Spleen (tissue), 11 donors: Measurements from ENCODE around the gene GSE1. TPM values are rescaled to one million over a fixed set of nuclear protein-coding genes. Genes with fewer than 3 reads are reported as not detected.

ENCODE experiments used
- DNase-seq: peaks from one replicate; pipeline ENCODE4 v3.0.0-alpha.2; 2020
- H3K27ac ChIP-seq, 8 donors: fragments of 200-600 bp; sonication (generic) in 7 of 8; 1 replicate in 4 of 8; 2 replicates in 4 of 8; pipeline versions ENCODE4 v1.5.0 to v1.8.0; 2016 to 2021; ENCODE audit warnings: inconsistent platforms in 4 of 8, mild to moderate bottlenecking in 4 of 8, moderate library complexity in 1 of 8
- H3K27me3 ChIP-seq, 7 donors: fragments of 200-600 bp; sonication (generic) in 6 of 7; replicated peaks in 1 of 7; 1 replicate in 4 of 7; 2 replicates in 3 of 7; pipeline versions ENCODE4 v1.5.0 to v1.8.0; 2016 to 2021; ENCODE audit warnings: inconsistent platforms in 3 of 7, mild to moderate bottlenecking in 1 of 7
- H3K36me3 ChIP-seq, 6 donors: fragments of 200-600 bp; sonication (generic) in 5 of 6; 1 replicate in 4 of 6; 2 replicates in 2 of 6; pipeline versions ENCODE4 v1.5.0 to v1.8.0; 2016 to 2021; ENCODE audit warnings: inconsistent platforms in 2 of 6
- H3K4me1 ChIP-seq, 6 donors: fragments of 200-600 bp; sonication (generic) in 5 of 6; 1 replicate in 3 of 6; 2 replicates in 3 of 6; pipeline versions ENCODE4 v1.5.0 to v1.8.0; 2016 to 2021; ENCODE audit warnings: inconsistent platforms in 3 of 6
- H3K4me3 ChIP-seq, 8 donors: fragments of 200-600 bp; sonication (generic) in 7 of 8; 1 replicate in 4 of 8; 2 replicates in 4 of 8; pipeline versions ENCODE4 v1.5.0 to v1.8.0; 2016 to 2021; ENCODE audit warnings: inconsistent platforms in 4 of 8, mild to moderate bottlenecking in 4 of 8, moderate library complexity in 2 of 8
- H3K9me3 ChIP-seq, 8 donors: fragments of 200-600 bp; sonication (generic) in 7 of 8; 1 replicate in 4 of 8; 2 replicates in 4 of 8; pipeline versions ENCODE4 v1.5.0 to v1.8.0; 2016 to 2021; ENCODE audit warnings: inconsistent platforms in 4 of 8
- CTCF ChIP-seq, 11 experiments: fragments of 200-600 bp in 7 of 11; fragments of 450-650 bp in 4 of 11; sonication (generic) in 4 of 11; IDR thresholded peaks in 8 of 11; conservative IDR thresholded peaks in 3 of 11; 1 replicate in 7 of 11; 2 replicates in 4 of 11; pipeline versions ENCODE4 v1.4.0 to v1.8.0; 2016 to 2021; ENCODE audit warnings: antibody characterized with exemption in 11 of 11, inconsistent platforms in 4 of 11, mild to moderate bottlenecking in 1 of 11
- POLR2A ChIP-seq, 3 donors: fragments of 450-650 bp; IDR thresholded peaks; one replicate each; pipeline ENCODE4 v1.5.1; 2017; ENCODE audit warnings: antibody characterized with exemption in 3 of 3, mild to moderate bottlenecking in 1 of 3
- POLR2AphosphoS5 ChIP-seq, 3 donors: sonication (generic); formaldehyde crosslinking; IDR thresholded peaks; one replicate each; pipeline ENCODE4 v1.5.1; 2017; ENCODE audit warnings: antibody characterized with exemption in 3 of 3
- WGBS, 5 donors: extraction: QIAGEN DNeasy Blood & Tissue Kit in 3 of 5; methylation state at CpG; one replicate each; pipeline versions ENCODE4 v1.1.5 to v1.1.7; 2013 to 2018; 5-methylcytosine and 5-hydroxymethylcytosine counted together
- intact Hi-C: fragments of 100-400 bp; cut with DNase I; formaldehyde crosslinking; loops from one replicate; pipeline ENCODE4 v1.15.0; 2023; ENCODE audit warnings: low total_unique reads
- polyA plus RNA-seq, 3 donors: library from polyadenylated mRNA; stranded (reverse); fragments of 200-250 nt; gene quantifications; one replicate each; pipeline ENCODE4 v1.2.1, GENCODE V29; 2013
- total RNA-seq, 7 donors: library from RNA; depleted of rRNA in 3 of 7; stranded (reverse); fragments of >200 nt in 3 of 7; fragmentation: NEBNext Ultra II Directional in 4 of 7; extraction: Animal tissue kit (Norgen Biotek cat#: 25700) in 4 of 7; gene quantifications; one replicate each; pipeline versions ENCODE4 v1.1.0 to v1.2.1, GENCODE V29; 2016 to 2021
- donor health status: healthy with polysubstance abuse.
- donor health status: DM: no; HTN: no; CAD: no; lungs with moderate emphysema.
- donor health status: DM: no; HTN: no; CAD: no.
- donor health status: Bipolar disorder and iron deficiency.
- donor health status: healthy.
- donor health status: DM: no; HTN: no; CAD: no.
- donor health status: DM: yes; HTN: yes; CAD: no.

The GSE1 gene
- total and polyA plus RNA-seq, 10 donors = 7.4 to 121 (median 86.3) TPM

DNA sequence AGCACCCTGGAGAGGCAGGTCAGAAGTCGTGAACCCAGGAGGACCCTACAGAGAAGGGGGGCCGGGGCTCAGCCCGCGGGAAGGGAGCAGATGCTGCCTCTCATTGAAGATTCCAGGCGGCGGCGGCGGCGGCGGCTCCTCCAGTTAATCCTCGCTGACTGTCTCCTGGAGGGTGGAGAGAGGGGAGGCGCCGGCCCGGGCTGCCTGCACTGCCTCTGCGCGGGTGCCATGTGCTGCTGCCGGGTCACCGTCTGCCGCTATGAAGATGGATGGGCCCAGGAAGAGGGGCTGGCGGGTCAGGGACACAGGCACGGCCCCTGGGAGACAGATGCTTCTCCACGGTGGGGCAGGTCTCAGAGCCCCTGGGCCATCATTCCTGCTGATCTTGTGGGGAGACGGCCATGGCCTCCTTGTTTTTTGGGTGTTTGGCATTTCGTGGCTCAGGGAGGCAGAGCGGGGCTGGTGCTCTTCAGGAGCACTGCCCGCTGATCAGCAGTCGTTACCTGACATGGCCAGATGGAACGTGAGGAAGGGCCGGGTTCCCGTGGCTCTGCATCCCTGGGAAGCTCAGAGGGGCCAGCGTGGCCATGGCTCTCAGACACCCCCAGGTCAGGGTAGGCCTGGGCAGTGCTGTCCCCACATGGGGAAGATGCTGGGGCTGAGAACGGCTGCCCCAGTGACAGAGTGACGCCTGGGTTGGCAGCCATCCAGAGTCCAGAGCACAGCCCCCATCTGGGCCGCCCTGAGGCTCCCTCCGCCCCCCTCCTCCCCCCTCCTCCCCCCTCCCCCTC is 39.5 kb downstream of the GSE1 start:
- Histone ChIP-seq H3K4me1 (peaks cover 0 to 41% (median 18%) of the 10 kb centered on the region in 6 donors), H3K9me3 (no peaks in the 10 kb centered on the region), H3K27me3 (no peaks in the 10 kb centered on the region), H3K27ac (peak overlapping the region in 6 of 8 donors; percentile 16 to 68 (median 63)), H3K36me3 (peaks cover 0 to 93% (median 55%) of the 10 kb centered on the region in 6 donors), H3K4me3 (no peak overlapping the region)
- DNase-seq = no peak
- intact Hi-C loops = no loop called here
- TF ChIP-seq POLR2AphosphoS5 (IDR thresholded peaks at IDR 0.05) = peak in 2 of 3 donors; percentile 43 to 66
- TF ChIP-seq CTCF (IDR thresholded peaks at IDR 0.05 in 8 of 11, conservative IDR thresholded peaks at IDR 0.05 in 3 of 11) = no peak
- WGBS, 5 donors = 60 to 76% (median 66%) methylated on average over 19 to 34 of the region's 35 CpGs

DNA sequence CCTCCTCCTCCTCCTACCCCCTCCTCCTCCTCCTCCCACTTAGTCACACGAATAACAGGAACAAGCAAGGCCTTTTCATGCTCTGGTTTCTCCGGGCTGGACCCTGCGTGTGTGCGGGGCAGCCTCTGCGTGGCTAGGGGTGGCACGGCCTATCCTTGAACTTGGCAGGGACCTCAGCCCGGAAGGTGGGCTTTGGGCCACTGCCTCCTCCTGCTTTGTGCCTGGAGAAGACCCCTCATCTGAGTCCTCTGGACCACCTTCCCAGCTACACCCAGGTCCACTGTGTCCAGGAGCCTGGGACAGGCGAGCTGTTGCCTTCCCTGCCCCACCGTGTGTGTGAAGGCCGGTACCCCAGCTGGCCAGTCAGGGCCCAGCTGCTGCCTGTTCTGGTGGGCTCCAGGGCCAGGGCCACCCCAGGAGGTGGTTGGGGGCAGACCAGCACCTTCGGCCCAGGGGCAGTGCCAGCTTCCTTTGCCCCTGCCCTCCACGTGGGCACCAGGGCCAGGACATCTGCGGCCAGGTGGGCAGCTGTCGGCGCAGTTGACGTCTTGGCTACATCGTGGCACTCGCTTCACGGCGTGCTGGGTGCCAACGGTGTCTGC is 40.3 kb downstream of the GSE1 start:
- no peaks in the 10 kb centered on the region for H3K27me3 ChIP-seq
- peaks cover 0 to 41% (median 18%) of the 10 kb centered on the region in 6 donors for H3K4me1 ChIP-seq
- peaks cover 3 to 93% (median 59%) of the 10 kb centered on the region in 6 donors for H3K36me3 ChIP-seq
- H3K9me3 ChIP-seq = no peaks in the 10 kb centered on the region
- no peak overlapping the region for H3K4me3 ChIP-seq
- intact Hi-C loops = no loop called here
- TF ChIP-seq CTCF (IDR thresholded peaks at IDR 0.05 in 8 of 11, conservative IDR thresholded peaks at IDR 0.05 in 3 of 11) = no peak
- TF ChIP-seq POLR2AphosphoS5 (IDR thresholded peaks at IDR 0.05) = peak in 1 of 3 donors; percentile 35
- peak overlapping the region in 4 of 8 donors; percentile 62 to 70 (median 66) for H3K27ac ChIP-seq
- DNase-seq = no peak
- 68 to 90% (median 80%) methylated on average over 1 to 21 of the region's 21 CpGs for WGBS, 5 donors

DNA sequence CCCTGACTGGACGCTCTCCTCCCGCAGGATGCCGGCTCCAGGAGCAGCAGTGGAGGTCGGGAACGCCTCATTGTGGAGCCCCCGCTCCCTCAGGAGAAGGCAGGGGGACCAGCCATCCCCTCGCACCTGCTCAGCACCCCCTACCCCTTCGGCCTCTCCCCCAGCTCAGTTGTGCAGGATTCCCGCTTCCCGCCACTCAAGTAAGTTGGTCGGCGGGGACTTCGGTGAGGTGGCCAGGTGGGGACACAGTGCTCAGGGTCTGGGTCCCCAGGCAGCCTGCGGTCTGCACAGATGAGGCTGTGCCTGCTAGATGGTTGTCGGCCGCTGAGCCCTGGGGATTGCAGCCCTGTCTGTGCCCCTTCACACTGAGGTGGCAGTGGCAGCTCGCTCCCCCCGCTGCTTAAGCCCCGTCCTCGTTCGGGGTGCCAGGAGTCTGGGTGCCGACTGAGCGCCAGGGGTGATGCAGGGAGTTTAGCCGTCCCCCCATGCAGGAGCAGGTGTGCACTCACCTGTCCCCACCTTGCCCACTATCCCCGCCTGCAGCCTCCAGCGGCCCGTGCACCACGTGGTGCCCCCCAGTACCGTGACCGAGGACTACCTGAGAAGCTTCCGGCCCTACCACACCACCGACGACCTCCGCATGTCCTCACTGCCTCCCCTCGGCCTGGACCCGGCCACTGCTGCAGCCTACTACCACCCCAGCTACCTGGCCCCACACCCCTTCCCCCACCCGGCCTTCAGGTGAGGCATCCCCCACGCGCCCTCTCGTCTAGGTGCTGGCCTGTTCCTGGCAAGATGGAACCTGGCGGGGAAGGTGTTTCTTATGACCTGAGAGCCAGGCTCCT is 41.4 kb downstream of the GSE1 start:
- Histone ChIP-seq H3K4me3 (no peak overlapping the region), H3K9me3 (no peaks in the 10 kb centered on the region), H3K27ac (no peak overlapping the region), H3K4me1 (peaks cover 0 to 45% (median 18%) of the 10 kb centered on the region in 6 donors), H3K36me3 (peaks cover 3 to 93% (median 65%) of the 10 kb centered on the region in 6 donors), H3K27me3 (no peaks in the 10 kb centered on the region)
- peak in 1 of 3 donors; percentile 11 for TF ChIP-seq POLR2AphosphoS5 (IDR thresholded peaks at IDR 0.05)
- TF ChIP-seq POLR2A (IDR thresholded peaks at IDR 0.05) = no peak
- intact Hi-C loops = no loop called here
- peak; percentile 71 for DNase-seq
- WGBS, 5 donors = 95 to 98% (median 96%) methylated on average over 34 to 41 of the region's 41 CpGs

GRCh38 chr16:85655216-85656129 is 42.4 kb downstream of the GSE1 start:
- no peaks in the 10 kb centered on the region for H3K27me3 ChIP-seq
- no peak overlapping the region for H3K4me3 ChIP-seq
- H3K27ac ChIP-seq = no peak overlapping the region
- DNase-seq = peak; percentile 72
- H3K4me1 ChIP-seq = peaks cover 0 to 43% (median 16%) of the 10 kb centered on the region in 6 donors
- TF ChIP-seq POLR2A (IDR thresholded peaks at IDR 0.05) (no peak), CTCF (IDR thresholded peaks at IDR 0.05 in 8 of 11, conservative IDR thresholded peaks at IDR 0.05 in 3 of 11) (no peak)
- peaks cover 3 to 93% (median 59%) of the 10 kb centered on the region in 6 donors for H3K36me3 ChIP-seq
- 92 to 95% (median 94%) methylated on average over 30 to 35 of the region's 35 CpGs for WGBS, 5 donors
- intact Hi-C loops = no loop called here
- no peaks in the 10 kb centered on the region for H3K9me3 ChIP-seq
